ENCODE data around the gene MAMDC4.
"Not testable (repeated sequence)": the region's sequence is repeated elsewhere in the genome, so short reads cannot be mapped to it uniquely, and the experiment has no call there.

DNA sequence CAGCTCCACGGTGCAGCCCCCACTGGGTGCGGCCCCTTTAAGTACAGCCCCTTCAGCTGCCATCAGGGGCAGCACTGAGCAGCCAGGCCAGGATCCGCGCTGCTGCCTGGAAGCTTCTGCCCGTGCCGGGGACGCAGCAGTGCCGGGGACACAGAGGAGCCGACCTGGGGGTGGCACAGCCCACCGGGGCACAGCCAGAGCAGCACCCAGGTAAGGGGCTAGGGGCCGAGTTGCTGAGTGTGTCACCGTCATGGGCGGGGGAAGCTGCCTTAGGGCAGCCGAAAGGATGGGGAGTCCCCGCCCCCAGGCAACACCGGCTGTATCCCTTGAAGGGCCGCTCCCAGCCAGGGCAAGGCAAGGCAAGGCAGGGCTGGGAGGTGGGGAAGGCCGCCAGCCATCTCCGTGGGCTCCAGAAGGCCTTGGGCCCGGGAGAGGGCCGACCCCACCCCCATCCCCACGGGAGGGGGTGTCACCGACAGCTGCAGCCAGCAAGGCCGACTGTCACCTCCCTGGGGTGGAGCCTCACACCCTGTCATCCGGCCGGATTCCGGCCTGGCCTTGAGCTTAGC is 9.7 kb upstream of the MAMDC4 start, which contains the start of gene AJM1:
- TF ChIP-seq, protein P1, sequence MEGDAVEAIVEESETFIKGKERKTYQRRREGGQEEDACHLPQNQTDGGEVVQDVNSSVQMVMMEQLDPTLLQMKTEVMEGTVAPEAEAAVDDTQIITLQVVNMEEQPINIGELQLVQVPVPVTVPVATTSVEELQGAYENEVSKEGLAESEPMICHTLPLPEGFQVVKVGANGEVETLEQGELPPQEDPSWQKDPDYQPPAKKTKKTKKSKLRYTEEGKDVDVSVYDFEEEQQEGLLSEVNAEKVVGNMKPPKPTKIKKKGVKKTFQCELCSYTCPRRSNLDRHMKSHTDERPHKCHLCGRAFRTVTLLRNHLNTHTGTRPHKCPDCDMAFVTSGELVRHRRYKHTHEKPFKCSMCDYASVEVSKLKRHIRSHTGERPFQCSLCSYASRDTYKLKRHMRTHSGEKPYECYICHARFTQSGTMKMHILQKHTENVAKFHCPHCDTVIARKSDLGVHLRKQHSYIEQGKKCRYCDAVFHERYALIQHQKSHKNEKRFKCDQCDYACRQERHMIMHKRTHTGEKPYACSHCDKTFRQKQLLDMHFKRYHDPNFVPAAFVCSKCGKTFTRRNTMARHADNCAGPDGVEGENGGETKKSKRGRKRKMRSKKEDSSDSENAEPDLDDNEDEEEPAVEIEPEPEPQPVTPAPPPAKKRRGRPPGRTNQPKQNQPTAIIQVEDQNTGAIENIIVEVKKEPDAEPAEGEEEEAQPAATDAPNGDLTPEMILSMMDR (IDR thresholded peaks at IDR 0.05; ENCODE audit: borderline replicate concordance, extremely low read depth, low read length, poor library complexity, severe bottlenecking) = peak; percentile 83
- TF ChIP-seq EZH2 (IDR thresholded peaks at IDR 0.05; ENCODE audit: borderline replicate concordance, low read depth, low read length, severe bottlenecking) = not testable (repeated sequence)

Data from DND-41 (cell line).